CD14-positive monocyte (primary cell): Measurements from ENCODE around the gene RTF2. TPM values are rescaled to one million over a fixed set of nuclear protein-coding genes. Genes with fewer than 3 reads are reported as not detected.
A peak's percentile ranks its signal among the peaks of the same experiment; 100 is the strongest.

Experiments used
- DNase-seq, 3 donors: peaks; one replicate each; pipeline ENCODE4 v3.0.0-alpha.2; 2011 to 2022
- H2AFZ ChIP-seq: 2 replicates; pipeline ENCODE4 v1.6.0; 2012; ENCODE audit warnings: mild to moderate bottlenecking, low read depth, low read length, inconsistent platforms; ENCODE audit not compliant: insufficient read depth, poor library complexity, severe bottlenecking
- H3K27ac ChIP-seq, 2 donors: 1 replicate in 1 of 2; 2 replicates in 1 of 2; pipeline ENCODE4 v1.5.1; 2012 to 2013; ENCODE audit warnings: low read length in 2 of 2, control low read depth in 1 of 2, inconsistent platforms in 1 of 2, low read depth in 1 of 2, mild to moderate bottlenecking in 1 of 2
- H3K27me3 ChIP-seq, 2 donors: one replicate each; pipeline versions ENCODE4 v1.6.0 to v1.6.1; 2011 to 2013; ENCODE audit warnings: low read length in 2 of 2; ENCODE audit not compliant: control insufficient read depth in 2 of 2, insufficient read depth in 2 of 2
- H3K36me3 ChIP-seq, 2 donors: replicated peaks in 1 of 2; 1 replicate in 1 of 2; 2 replicates in 1 of 2; pipeline versions ENCODE4 v1.5.1 to v1.6.1; 2012 to 2013; ENCODE audit warnings: low read length in 2 of 2, control low read depth in 1 of 2, inconsistent platforms in 1 of 2, mild to moderate bottlenecking in 1 of 2; ENCODE audit not compliant: insufficient read depth in 2 of 2, control insufficient read depth in 1 of 2
- H3K4me1 ChIP-seq, 2 donors: 1 replicate in 1 of 2; 2 replicates in 1 of 2; pipeline versions ENCODE4 v1.5.1 to v1.6.1; 2012 to 2013; ENCODE audit warnings: low read length in 2 of 2, control low read depth in 1 of 2, inconsistent platforms in 1 of 2, mild to moderate bottlenecking in 1 of 2, moderate library complexity in 1 of 2; ENCODE audit not compliant: insufficient read depth in 2 of 2, control insufficient read depth in 1 of 2
- H3K4me2 ChIP-seq: replicated peaks from 2 replicates; pipeline ENCODE3; 2012; ENCODE audit warnings: low read length, moderate library complexity, mild to moderate bottlenecking; ENCODE audit not compliant: poor library complexity, severe bottlenecking; ENCODE audit errors: extremely low read depth
- H3K4me3 ChIP-seq, 3 experiments: fragments of 200-600 bp in 1 of 3; sonication (generic) in 1 of 3; replicated peaks in 1 of 3; 1 replicate in 2 of 3; 2 replicates in 1 of 3; pipeline ENCODE4 v1.5.1; 2011 to 2013; ENCODE audit warnings: low read length in 3 of 3, mild to moderate bottlenecking in 3 of 3, control low read depth in 2 of 3, low read depth in 2 of 3, inconsistent platforms in 1 of 3, moderate library complexity in 1 of 3
- H3K79me2 ChIP-seq: 2 replicates; pipeline ENCODE4 v1.6.0; 2012; ENCODE audit warnings: mild to moderate bottlenecking, control low read depth, inconsistent platforms, low read length, moderate library complexity; ENCODE audit not compliant: insufficient read depth
- H3K9ac ChIP-seq: 2 replicates; pipeline ENCODE4 v1.6.0; 2017; ENCODE audit warnings: low read length, mild to moderate bottlenecking; ENCODE audit not compliant: insufficient read depth, poor library complexity, severe bottlenecking
- H3K9me3 ChIP-seq, 2 donors: replicated peaks in 1 of 2; 1 replicate in 1 of 2; 2 replicates in 1 of 2; pipeline versions ENCODE4 v1.5.1 to v1.6.1; 2012 to 2013; ENCODE audit warnings: low read length in 2 of 2, control low read depth in 1 of 2; ENCODE audit not compliant: control insufficient read depth in 1 of 2, insufficient read depth in 1 of 2
- H4K20me1 ChIP-seq: 2 replicates; pipeline ENCODE4 v1.6.0; 2012; ENCODE audit warnings: mild to moderate bottlenecking, low read length, control low read depth, moderate library complexity; ENCODE audit not compliant: insufficient read depth
- H3K27ac Mint-ChIP-seq, 7 donors: one replicate each; pipeline ENCODE4 v1.8.0; 2020; ENCODE audit warnings: mild to moderate bottlenecking in 7 of 7, mixed read lengths in 7 of 7, moderate library complexity in 6 of 7, inconsistent platforms in 2 of 7
- H3K27me3 Mint-ChIP-seq, 3 donors: one replicate each; pipeline ENCODE4 v1.8.0; 2021 to 2022; ENCODE audit warnings: low read depth in 3 of 3, mild to moderate bottlenecking in 3 of 3, mixed read lengths in 3 of 3, moderate library complexity in 3 of 3, inconsistent platforms in 1 of 3
- H3K36me3 Mint-ChIP-seq, 2 donors: one replicate each; pipeline ENCODE4 v1.8.0; 2020; ENCODE audit warnings: mixed read lengths in 2 of 2, inconsistent platforms in 1 of 2, mild to moderate bottlenecking in 1 of 2
- H3K4me1 Mint-ChIP-seq: one replicate; pipeline ENCODE4 v1.8.0; 2020; ENCODE audit warnings: mild to moderate bottlenecking, mixed read lengths
- H3K4me3 Mint-ChIP-seq, 2 donors: one replicate each; pipeline ENCODE4 v1.8.0; 2020; ENCODE audit warnings: mild to moderate bottlenecking in 2 of 2, mixed read lengths in 2 of 2, moderate library complexity in 1 of 2
- H3K9me3 Mint-ChIP-seq, 7 donors: one replicate each; pipeline ENCODE4 v1.8.0; 2020 to 2022; ENCODE audit warnings: mixed read lengths in 7 of 7, mild to moderate bottlenecking in 6 of 7, moderate library complexity in 6 of 7, inconsistent platforms in 2 of 7
- CTCF ChIP-seq: fragments of 200-600 bp; IDR thresholded peaks from one replicate; pipeline ENCODE4 v1.8.0; 2022; ENCODE audit warnings: antibody characterized with exemption, mild to moderate bottlenecking
- WGBS: methylation state at CpG from one replicate; pipeline ENCODE4 v1.1.5; 2013; ENCODE audit warnings: missing lambda C conversion rate; ENCODE audit not compliant: insufficient coverage; 5-methylcytosine and 5-hydroxymethylcytosine counted together
- intact Hi-C, 2 donors: fragments of 100-400 bp; cut with micrococcal nuclease; formaldehyde crosslinking; loops; one replicate each; pipeline versions ENCODE4 v1.15.0 to v1.15.1; 2023
- polyA plus RNA-seq, 3 donors: library from polyadenylated mRNA; depleted of rRNA in 1 of 3; unstranded in 2 of 3; stranded (reverse) in 1 of 3; fragments of 300-500 nt in 2 of 3; fragments of >200 nt in 1 of 3; fragmentation: Illumina TruSeq in 2 of 3; gene quantifications; 1 replicate in 2 of 3; 2 replicates in 1 of 3; pipeline ENCODE4 v1.2.3, GENCODE V29; 2012 to 2021

RTF2 gene
- polyA plus RNA-seq, 3 donors, result 74.3 to 163 (median 148) TPM

GRCh38 chr20:56420940-56421688, 47.3 kb upstream of the RTF2 start:
- H3K4me1 ChIP-seq, result peaks cover 81 to 87% of the 10 kb centered on the region in 2 donors
- H3K4me3 ChIP-seq, result no peak overlapping the region
- H3K27me3 ChIP-seq, result peaks cover 5 to 9% of the 10 kb centered on the region in 2 donors
- H3K4me2 ChIP-seq, result no peak overlapping the region
- H3K27me3 Mint-ChIP-seq, result peaks cover 14 to 25% (median 15%) of the 10 kb centered on the region in 3 donors
- WGBS, result 63% methylated on average over 5 of the region's 11 CpGs
- no peaks in the 10 kb centered on the region for H3K79me2 ChIP-seq
- peaks cover 85% of the 10 kb centered on the region for H3K4me1 Mint-ChIP-seq
- H3K27ac Mint-ChIP-seq, result peak overlapping the region in 4 of 7 donors; percentile 23 to 40 (median 30)
- no peak for DNase-seq
- no peaks in the 10 kb centered on the region for H3K36me3 ChIP-seq
- H3K9ac ChIP-seq, result no peak overlapping the region
- H4K20me1 ChIP-seq, result no peaks in the 10 kb centered on the region
- H2AFZ ChIP-seq, result no peak overlapping the region
- H3K36me3 Mint-ChIP-seq, result peaks cover 38 to 44% of the 10 kb centered on the region in 2 donors
- no peaks in the 10 kb centered on the region for H3K9me3 Mint-ChIP-seq
- H3K4me3 Mint-ChIP-seq, result peak overlapping the region; percentile 20 to 60
- intact Hi-C loops, result loop anchor here (5.0 kb wide), 2 partner anchors 41 to 46 kb away; partner anchors contain the start of gene RTF2 (in 1 of the 2)
- no peak for TF ChIP-seq CTCF
- no peak overlapping the region for H3K27ac ChIP-seq
- H3K9me3 ChIP-seq, result no peaks in the 10 kb centered on the region

GRCh38 chr20:56422076-56422823, 46.2 kb upstream of the RTF2 start:
- Histone ChIP-seq H3K9me3 (no peaks in the 10 kb centered on the region), H3K4me1 (peaks cover 84 to 88% of the 10 kb centered on the region in 2 donors), H3K4me2 (peak overlapping the region; percentile 46), H3K27me3 (peaks cover 7 to 9% of the 10 kb centered on the region in 2 donors), H4K20me1 (peaks cover 5% of the 10 kb centered on the region), H3K4me3 (peak overlapping the region in 1 of 3 experiments; percentile 29), H3K79me2 (no peaks in the 10 kb centered on the region), H3K27ac (no peak overlapping the region), H2AFZ (no peak overlapping the region), H3K9ac (no peak overlapping the region), H3K36me3 (no peaks in the 10 kb centered on the region)
- 17% methylated on average over 5 of the region's 9 CpGs for WGBS
- intact Hi-C loops, result loop anchor here (5.0 kb wide), 2 partner anchors 40 to 45 kb away; partner anchors contain the start of gene RTF2 (in 1 of the 2)
- Mint-ChIP-seq H3K4me3 (peak overlapping the region in 1 of 2 donors; percentile 62), H3K27ac (peak overlapping the region in 6 of 7 donors; percentile 26 to 83 (median 72)), H3K4me1 (peaks cover 85% of the 10 kb centered on the region), H3K27me3 (peaks cover 16 to 30% (median 18%) of the 10 kb centered on the region in 3 donors), H3K36me3 (peaks cover 35 to 40% of the 10 kb centered on the region in 2 donors), H3K9me3 (no peaks in the 10 kb centered on the region)
- TF ChIP-seq CTCF, result no peak
- DNase-seq, result peak; percentile 46 to 78 (median 76)
